ENCODE measurements around the gene PWWP2A.
"Not testable (repeated sequence)": the region's sequence is repeated elsewhere in the genome, so short reads cannot be mapped to it uniquely, and the experiment has no call there.

Gene PWWP2A

GRCh38 chr5:160152287-160152686 is 33.0 kb upstream of the PWWP2A start:
- Histone ChIP-seq H2AFZ (ENCODE audit: low read depth) (no peak overlapping the region), H4K20me1 (ENCODE audit: insufficient read depth) (no peaks in the 10 kb centered on the region), H3K4me3 (IDR thresholded peaks at IDR 0.05; ENCODE audit: insufficient read depth, low read depth, low read length) (no peak overlapping the region), H3K4me1 (ENCODE audit: low read depth, poor library complexity, severe bottlenecking) (no peaks in the 10 kb centered on the region), H3K36me3 (ENCODE audit: insufficient read depth) (no peaks in the 10 kb centered on the region), H3K27ac (no peak overlapping the region), H3K9ac (no peak overlapping the region), H3K27me3 (ENCODE audit: insufficient read depth, low read depth) (no peaks in the 10 kb centered on the region), H3K79me2 (ENCODE audit: insufficient read depth, low read depth) (no peaks in the 10 kb centered on the region), H3K4me2 (no peak overlapping the region)
- no peak for TF ChIP-seq CTCF (conservative IDR thresholded peaks at IDR 0.05; ENCODE audit: low read depth, low read length)

GRCh38 chr5:160151017-160151416 is 31.8 kb upstream of the PWWP2A start:
- Histone ChIP-seq H3K79me2 (ENCODE audit: insufficient read depth, low read depth) (no peaks in the 10 kb centered on the region), H3K4me2 (no peak overlapping the region), H3K36me3 (ENCODE audit: insufficient read depth) (no peaks in the 10 kb centered on the region), H3K4me3 (IDR thresholded peaks at IDR 0.05; ENCODE audit: insufficient read depth, low read depth, low read length) (no peak overlapping the region), H3K27ac (no peak overlapping the region), H4K20me1 (ENCODE audit: insufficient read depth) (no peaks in the 10 kb centered on the region), H3K9ac (no peak overlapping the region), H3K4me1 (ENCODE audit: low read depth, poor library complexity, severe bottlenecking) (no peaks in the 10 kb centered on the region), H2AFZ (ENCODE audit: low read depth) (no peak overlapping the region), H3K27me3 (ENCODE audit: insufficient read depth, low read depth) (no peaks in the 10 kb centered on the region)
- no peak for TF ChIP-seq CTCF (conservative IDR thresholded peaks at IDR 0.05; ENCODE audit: low read depth, low read length)

- Histone ChIP-seq H3K27ac (no peak overlapping the region), H3K27me3 (ENCODE audit: insufficient read depth, low read depth) (no peaks in the 10 kb centered on the region), H3K79me2 (ENCODE audit: insufficient read depth, low read depth) (no peaks in the 10 kb centered on the region), H3K4me3 (IDR thresholded peaks at IDR 0.05; ENCODE audit: insufficient read depth, low read depth, low read length) (no peak overlapping the region), H4K20me1 (ENCODE audit: insufficient read depth) (no peaks in the 10 kb centered on the region), H2AFZ (ENCODE audit: low read depth) (no peak overlapping the region), H3K36me3 (ENCODE audit: insufficient read depth) (no peaks in the 10 kb centered on the region), H3K4me2 (no peak overlapping the region), H3K9ac (no peak overlapping the region), H3K4me1 (ENCODE audit: low read depth, poor library complexity, severe bottlenecking) (no peaks in the 10 kb centered on the region)
- TF ChIP-seq CTCF (conservative IDR thresholded peaks at IDR 0.05; ENCODE audit: low read depth, low read length), result no peak
Observed at GRCh38 chr5:160150381-160150780, 31.1 kb upstream of the PWWP2A start.

GRCh38 chr5:160144436-160144835 is 25.2 kb upstream of the PWWP2A start:
- not testable (repeated sequence) for H3K79me2 ChIP-seq (ENCODE audit: insufficient read depth, low read depth); H3K9ac ChIP-seq; H2AFZ ChIP-seq (ENCODE audit: low read depth); H3K27me3 ChIP-seq (ENCODE audit: insufficient read depth, low read depth); H3K4me1 ChIP-seq (ENCODE audit: low read depth, poor library complexity, severe bottlenecking); H3K27ac ChIP-seq; H3K4me3 ChIP-seq (IDR thresholded peaks at IDR 0.05; ENCODE audit: insufficient read depth, low read depth, low read length); H4K20me1 ChIP-seq (ENCODE audit: insufficient read depth); H3K36me3 ChIP-seq (ENCODE audit: insufficient read depth); H3K4me2 ChIP-seq

- no peak overlapping the region for H2AFZ ChIP-seq (ENCODE audit: low read depth)
- H3K79me2 ChIP-seq (ENCODE audit: insufficient read depth, low read depth), result no peaks in the 10 kb centered on the region
- H3K36me3 ChIP-seq (ENCODE audit: insufficient read depth), result no peaks in the 10 kb centered on the region
- no peak overlapping the region for H3K4me2 ChIP-seq
- H3K4me1 ChIP-seq (ENCODE audit: low read depth, poor library complexity, severe bottlenecking), result no peaks in the 10 kb centered on the region
- H3K27me3 ChIP-seq (ENCODE audit: insufficient read depth, low read depth), result no peaks in the 10 kb centered on the region
- no peaks in the 10 kb centered on the region for H4K20me1 ChIP-seq (ENCODE audit: insufficient read depth)
- H3K27ac ChIP-seq, result no peak overlapping the region
- H3K9ac ChIP-seq, result no peak overlapping the region
- no peak overlapping the region for H3K4me3 ChIP-seq (IDR thresholded peaks at IDR 0.05; ENCODE audit: insufficient read depth, low read depth, low read length)
- no peak for TF ChIP-seq CTCF (conservative IDR thresholded peaks at IDR 0.05; ENCODE audit: low read depth, low read length)
Observed at GRCh38 chr5:160134332-160134731, 15.1 kb upstream of the PWWP2A start.
